GM19438 (cell line): ENCODE data around the gene NPS.

Experiments
- ATAC-seq: cut with Tn5 transposase; IDR thresholded peaks from one replicate; pipeline ENCODE4 v1.9.1; 2021; ENCODE audit warnings: low read depth; ENCODE audit not compliant: unreplicated experiment

The NPS gene

DNA sequence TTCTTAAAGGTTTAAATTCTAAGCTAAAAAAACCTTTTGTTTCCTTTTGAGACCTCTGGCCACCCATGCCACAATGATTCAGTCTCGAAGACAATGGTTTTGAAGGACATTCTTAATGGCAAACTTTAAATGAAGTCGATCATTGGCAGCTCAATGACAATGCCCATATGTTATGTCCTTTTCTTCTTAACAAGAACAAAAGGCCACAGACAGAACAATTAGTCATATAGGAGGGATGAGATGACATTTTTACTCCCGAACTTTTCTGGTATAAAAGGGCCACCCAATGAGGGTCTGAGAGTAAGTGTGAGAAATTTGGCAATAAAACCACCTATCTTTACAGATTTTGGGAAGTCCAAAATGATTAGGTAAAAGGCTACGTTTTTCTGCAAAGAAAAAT lies at the start of gene NPS:
NPS (plus strand) TSS at position 301 of the 400 bp plus-strand sequence; CDS start at position 361, 60 bp downstream.
- ATAC-seq: no peak

DNA sequence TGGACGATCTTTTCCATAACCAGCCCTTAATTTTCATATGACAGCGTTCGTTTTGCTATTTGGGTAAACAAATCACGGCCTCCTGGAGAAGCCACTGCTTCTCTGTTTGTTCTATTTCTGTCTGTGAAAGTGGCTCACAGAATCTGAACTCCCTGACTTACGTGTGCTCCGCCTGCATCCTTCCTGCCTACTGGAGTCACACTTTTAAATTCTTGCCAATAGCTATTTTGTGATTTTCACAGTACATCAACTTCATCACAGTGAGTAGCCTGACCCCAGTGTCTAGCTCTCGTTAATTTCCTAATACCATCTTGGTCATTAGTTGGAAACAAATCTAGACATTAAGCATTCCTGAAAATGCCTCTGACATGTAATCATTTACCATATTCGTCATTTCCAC lies 49.0 kb upstream of the NPS start:
- ATAC-seq: no peak

DNA sequence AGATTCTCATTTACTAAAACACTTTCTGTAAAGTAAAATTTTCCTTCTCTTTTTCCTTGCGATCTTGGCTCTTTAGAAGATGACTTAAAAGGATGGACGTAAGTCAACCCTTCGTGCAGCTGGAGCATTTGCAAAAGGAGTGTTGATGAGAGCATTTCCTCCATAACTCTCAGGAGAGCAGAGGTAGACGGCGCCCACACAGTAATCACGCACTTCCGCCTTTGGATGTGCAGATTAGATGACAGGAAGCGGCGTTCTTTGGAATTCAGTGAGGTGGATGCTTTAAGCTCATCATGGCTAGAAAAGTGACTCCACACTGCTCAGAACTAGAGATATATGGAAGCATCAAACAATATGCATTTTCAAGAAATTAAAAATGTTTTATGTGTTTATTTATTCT lies 43.0 kb upstream of the NPS start:
- ATAC-seq: no peak

GRCh38 chr10:127522298-127522697 lies 26.8 kb upstream of the NPS start:
- no peak for ATAC-seq

- ATAC-seq: no peak
Observed at GRCh38 chr10:127523476-127523875, 25.6 kb upstream of the NPS start.

DNA sequence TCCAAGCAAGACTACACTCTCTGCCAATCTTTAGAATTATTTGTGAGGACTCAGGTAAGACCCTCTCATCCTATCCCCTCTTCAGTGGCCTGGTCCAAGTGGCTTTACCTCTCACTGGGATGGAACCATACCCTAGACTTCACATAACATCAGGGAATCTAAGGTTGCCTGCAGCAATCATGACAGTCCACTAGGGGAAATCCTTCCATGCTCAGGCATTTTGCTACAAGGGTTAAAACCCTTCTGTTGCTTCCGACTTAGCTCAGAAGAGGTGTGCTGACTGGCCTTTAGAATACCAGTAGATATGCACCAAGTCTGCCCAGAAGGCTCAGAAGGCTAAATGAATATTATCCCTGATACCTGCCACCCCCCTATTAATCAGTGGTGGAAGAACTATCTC lies 24.9 kb upstream of the NPS start:
- ATAC-seq: no peak

- ATAC-seq: no peak
Observed at GRCh38 chr10:127524908-127525665, 24.0 kb upstream of the NPS start.

DNA sequence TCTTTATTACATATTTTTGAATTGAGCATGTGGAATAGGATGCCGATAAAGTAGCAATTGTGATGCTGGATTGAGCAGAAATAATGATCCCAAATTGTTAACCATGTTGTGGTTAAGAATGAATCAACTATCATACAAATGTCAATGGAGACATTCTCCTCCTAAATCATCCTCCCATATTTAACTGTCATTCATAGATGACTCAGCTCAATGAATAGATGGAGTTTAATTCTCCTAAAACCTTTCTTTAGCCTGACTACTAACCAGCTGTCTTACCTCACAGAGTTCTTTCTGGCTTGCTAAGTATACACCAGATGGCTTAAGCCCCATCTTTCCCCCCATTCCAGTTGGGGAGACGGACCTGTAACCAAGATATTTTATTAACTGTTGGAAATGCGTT lies 23.4 kb upstream of the NPS start:
- ATAC-seq: no peak

DNA sequence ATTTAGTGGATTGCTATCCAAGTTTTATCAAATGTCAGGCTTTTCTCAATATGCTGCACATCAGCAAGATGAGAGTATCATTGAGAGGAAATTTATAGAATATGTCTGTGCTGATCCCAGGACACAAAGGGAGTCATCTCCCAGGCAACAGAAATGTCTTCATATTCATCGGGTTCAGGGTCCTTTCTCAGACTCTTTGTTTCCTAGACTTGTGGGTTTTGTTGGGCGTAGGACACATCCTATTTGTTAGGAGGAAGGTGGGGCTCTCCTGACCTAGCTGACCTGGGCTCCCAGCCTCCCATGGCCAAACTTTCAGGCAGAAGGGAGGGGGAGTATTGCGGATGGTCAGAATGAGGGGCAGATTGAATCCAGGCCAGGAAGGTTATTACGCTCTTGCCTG lies 22.9 kb upstream of the NPS start:
- no peak for ATAC-seq

- no peak for ATAC-seq
Observed at GRCh38 chr10:127527320-127527719, 21.8 kb upstream of the NPS start.

DNA sequence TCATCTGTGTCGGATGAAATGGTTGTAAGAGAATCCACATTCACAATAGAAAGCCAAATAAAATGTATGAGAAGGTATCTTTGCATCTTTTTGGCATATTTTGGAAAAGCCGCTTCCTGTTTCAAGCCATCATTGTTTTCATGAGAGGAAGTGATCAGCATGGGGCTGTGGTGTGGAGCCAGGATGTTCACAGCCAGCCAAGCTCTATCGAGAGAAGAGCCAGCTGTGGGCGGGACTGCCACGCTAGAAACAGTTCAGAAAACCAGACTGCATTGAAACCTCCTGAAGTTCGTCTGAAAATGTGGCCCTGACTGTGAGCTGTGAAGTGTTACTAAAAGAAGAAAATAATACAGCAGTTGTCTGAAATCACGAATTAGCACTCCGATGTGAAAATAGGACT lies 21.2 kb upstream of the NPS start:
- ATAC-seq: no peak

DNA sequence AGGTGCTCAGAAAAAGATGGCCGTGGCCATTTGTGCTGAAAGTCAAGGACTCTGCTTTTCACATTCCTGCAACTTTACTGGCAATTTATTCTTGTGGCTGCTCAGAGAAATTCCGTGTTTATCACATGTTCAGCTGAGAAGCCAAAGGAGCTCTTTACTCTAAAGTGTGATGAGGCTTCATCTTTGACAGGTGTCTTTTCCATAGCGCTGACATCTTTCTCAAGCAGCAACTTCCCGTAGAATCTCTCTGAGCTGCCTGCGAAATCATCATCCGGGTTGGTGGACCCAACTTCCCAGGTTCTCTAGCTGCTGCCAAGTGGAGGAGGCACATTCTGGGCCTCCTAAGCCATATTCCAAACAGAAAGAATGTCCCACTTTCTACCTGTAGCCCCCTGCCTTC lies 16.9 kb upstream of the NPS start:
- ATAC-seq: no peak

GRCh38 chr10:127532659-127533058 lies 16.4 kb upstream of the NPS start:
- no peak for ATAC-seq

DNA sequence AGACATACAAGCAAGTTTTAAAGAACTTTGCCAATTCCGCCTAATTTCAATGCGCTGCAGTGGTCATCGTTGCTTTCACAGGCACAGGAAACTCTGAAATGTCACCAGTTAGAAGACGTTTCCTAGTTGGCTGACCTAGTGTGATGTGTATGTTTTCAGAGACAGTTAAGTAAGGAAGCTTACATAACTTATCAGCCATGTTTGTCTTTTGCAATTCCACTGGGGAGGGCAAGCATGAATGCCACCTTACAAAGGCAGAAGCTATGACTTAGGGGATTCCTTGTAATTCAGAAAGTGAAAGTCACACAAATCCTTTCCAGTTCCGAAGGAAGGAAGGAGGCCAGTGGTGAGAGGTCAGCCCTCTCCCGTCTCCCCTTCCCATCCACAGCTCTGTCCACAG lies 15.0 kb upstream of the NPS start:
- no peak for ATAC-seq

DNA sequence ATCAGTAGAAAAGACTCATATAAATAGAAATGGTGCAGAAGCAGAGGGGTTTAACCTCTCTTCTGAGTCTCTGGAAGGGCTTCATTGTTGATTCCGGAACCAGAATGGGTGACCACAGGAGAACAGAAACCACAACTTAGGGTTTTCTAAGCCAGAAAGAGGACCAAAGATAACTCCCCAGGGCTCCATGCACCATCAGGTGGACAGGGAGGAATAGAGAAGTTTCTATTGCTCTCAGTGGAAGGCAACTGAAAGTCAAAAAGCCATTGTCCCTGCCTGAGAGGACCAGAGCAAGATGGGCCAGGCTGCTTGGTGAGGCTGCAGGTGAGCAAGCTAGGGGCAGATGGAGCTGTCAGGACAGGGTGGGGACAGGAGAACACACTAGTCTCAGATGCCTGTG lies 14.6 kb upstream of the NPS start:
- ATAC-seq: no peak

- no peak for ATAC-seq
Observed at GRCh38 chr10:127535802-127536515, 13.2 kb upstream of the NPS start.

GRCh38 chr10:127536972-127537760 lies 11.9 kb upstream of the NPS start:
- ATAC-seq: no peak

DNA sequence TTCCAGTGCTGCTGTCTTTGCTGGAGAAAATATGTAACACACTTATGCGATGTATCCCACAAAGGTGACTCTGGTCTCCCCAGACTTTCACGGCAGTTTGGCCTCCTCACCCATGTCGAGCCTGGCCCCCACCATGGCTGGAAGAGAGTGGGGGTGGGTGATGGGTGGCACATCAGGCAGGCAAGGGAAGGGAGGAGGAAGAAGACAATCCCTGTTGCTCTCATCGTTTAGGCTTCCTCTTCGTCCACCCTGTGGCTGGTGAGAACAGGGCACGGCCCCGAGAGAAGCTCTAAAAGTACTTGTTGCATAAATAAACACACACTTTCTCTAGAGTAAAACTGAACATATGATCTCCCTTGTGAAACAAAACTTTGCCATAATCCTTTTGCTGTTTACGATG lies 11.2 kb upstream of the NPS start:
- no peak for ATAC-seq

GRCh38 chr10:127548022-127548421 lies 1.1 kb upstream of the NPS start:
- ATAC-seq: no peak

DNA sequence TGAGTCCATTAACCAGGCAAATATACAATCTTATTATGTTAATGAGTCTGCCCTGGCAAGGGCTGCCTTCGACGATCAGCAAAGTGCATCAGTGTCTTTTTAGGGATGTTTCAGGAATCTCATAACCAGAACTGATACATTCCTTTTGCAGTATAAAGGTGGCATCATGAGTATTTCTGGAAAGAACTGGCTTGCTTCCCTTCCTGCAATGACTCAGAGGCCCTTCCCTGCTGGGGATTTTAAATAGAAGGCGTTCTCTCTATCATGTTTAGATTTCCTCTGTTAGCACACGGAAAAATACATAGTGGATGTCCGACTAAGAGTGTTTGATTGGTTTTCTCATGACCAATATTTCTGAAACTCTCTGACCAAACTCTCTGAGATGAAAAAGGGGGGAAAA lies 1.8 kb downstream of the NPS start:
- no peak for ATAC-seq

DNA sequence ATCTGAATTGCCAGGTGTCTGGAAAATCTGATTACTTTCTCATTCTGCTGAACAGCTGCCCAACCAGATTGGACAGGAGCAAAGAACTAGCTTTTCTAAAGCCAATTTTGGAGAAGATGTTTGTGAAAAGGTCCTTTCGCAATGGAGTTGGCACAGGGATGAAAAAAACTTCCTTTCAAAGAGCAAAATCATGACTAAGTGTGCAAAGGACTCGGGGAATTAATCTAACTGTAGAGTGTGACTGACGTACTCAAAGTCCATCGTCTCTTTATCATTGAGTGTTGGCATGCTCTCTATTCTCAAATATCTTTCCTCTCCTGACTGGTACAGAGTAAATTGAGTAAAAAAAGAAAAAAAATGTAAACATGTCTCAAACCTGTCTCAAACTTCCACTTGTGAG lies 3.3 kb downstream of the NPS start:
- ATAC-seq: no peak
